Activated CD8-positive, alpha-beta memory T cell treated with anti-CD3 and anti-CD28 coated beads, Interleukin-2, amount 50 U/mL, for 24 hours (primary cell): ENCODE data around the gene FAM118B.

ENCODE experiments used
- DNase-seq: peaks from one replicate; pipeline ENCODE4 v3.0.0-alpha.2; 2020; ENCODE audit errors: extremely low read depth

Gene FAM118B

GRCh38 chr11:126310200-126310991 lies 98.8 kb downstream of the FAM118B start:
- no peak for DNase-seq

- no peak for DNase-seq
These were observed 99.4 kb downstream of the FAM118B start for GRCh38 chr11:126310992-126311310.

GRCh38 chr11:126311401-126312291 lies 100.1 kb downstream of the FAM118B start:
- DNase-seq, result no peak
